Activated naive CD4-positive, alpha-beta T cell treated with anti-CD3 and anti-CD28 coated beads, Interleukin-2, amount 50 U/mL, for 24 hours (primary cell): ENCODE results near the gene HLA-DRA.

Experiments used
- H3K27ac Mint-ChIP-seq: one replicate; pipeline ENCODE4 v1.8.0; 2021; ENCODE audit warnings: mild to moderate bottlenecking, mixed read lengths
- H3K27me3 Mint-ChIP-seq: one replicate; pipeline ENCODE4 v1.8.0; 2021; ENCODE audit warnings: mixed read lengths
- H3K36me3 Mint-ChIP-seq: one replicate; pipeline ENCODE4 v1.8.0; 2021; ENCODE audit warnings: mixed read lengths
- H3K4me1 Mint-ChIP-seq: one replicate; pipeline ENCODE4 v1.8.0; 2021; ENCODE audit warnings: mixed read lengths
- H3K4me3 Mint-ChIP-seq: one replicate; pipeline ENCODE4 v1.8.0; 2021; ENCODE audit warnings: mild to moderate bottlenecking, mixed read lengths
- H3K9me3 Mint-ChIP-seq: one replicate; pipeline ENCODE4 v1.8.0; 2021; ENCODE audit warnings: mixed read lengths

The HLA-DRA gene

GRCh38 chr6:32492351-32492750 is 52.7 kb downstream of the HLA-DRA start:
- H3K9me3 Mint-ChIP-seq: no peaks in the 10 kb centered on the region
- H3K4me3 Mint-ChIP-seq: no peak overlapping the region
- H3K36me3 Mint-ChIP-seq: peaks cover 1% of the 10 kb centered on the region
- H3K27ac Mint-ChIP-seq: no peak overlapping the region
- no peaks in the 10 kb centered on the region for H3K4me1 Mint-ChIP-seq
- H3K27me3 Mint-ChIP-seq: peaks cover 2% of the 10 kb centered on the region
